Fibroblast of lung (primary cell): ENCODE results near the gene OLFML1. TPM values are rescaled to one million over a fixed set of nuclear protein-coding genes. Genes with fewer than 3 reads are reported as not detected.

ENCODE experiments used
- DNase-seq, 2 donors: peaks; one replicate each; pipeline versions ENCODE4 v3.0.0 to v3.0.0-alpha.2; 2010; ENCODE audit warnings: low read depth in 2 of 2
- H2AFZ ChIP-seq: 2 replicates; pipeline ENCODE4 v1.5.1; 2012; ENCODE audit warnings: low read length, control low read depth, inconsistent platforms
- H3K27ac ChIP-seq: 2 replicates; pipeline ENCODE4 v1.5.1; 2011; ENCODE audit warnings: low read length, control low read depth; ENCODE audit not compliant: insufficient read depth
- H3K27me3 ChIP-seq: 2 replicates; pipeline ENCODE4 v1.5.1; 2011; ENCODE audit warnings: mild to moderate bottlenecking, low read length; ENCODE audit not compliant: control insufficient read depth, insufficient read depth
- H3K36me3 ChIP-seq: 2 replicates; pipeline ENCODE4 v1.5.1; 2011; ENCODE audit warnings: low read length; ENCODE audit not compliant: control insufficient read depth, insufficient read depth
- H3K4me1 ChIP-seq: 2 replicates; pipeline ENCODE4 v1.5.1; 2011; ENCODE audit warnings: low read length; ENCODE audit not compliant: control insufficient read depth, insufficient read depth; ENCODE audit errors: extremely low read depth
- H3K4me2 ChIP-seq: 2 replicates; pipeline ENCODE4 v1.5.1; 2011; ENCODE audit warnings: low read length, control low read depth; ENCODE audit not compliant: insufficient read depth; ENCODE audit errors: extremely low read depth
- H3K4me3 ChIP-seq, 4 experiments: fragments of 200-600 bp in 1 of 4; sonication (generic) in 1 of 4; replicated peaks in 1 of 4; 2 replicates each; pipeline ENCODE4 v1.5.1; 2011 to 2016; ENCODE audit warnings: low read length in 4 of 4, low read depth in 3 of 4, mild to moderate bottlenecking in 3 of 4, control low read depth in 2 of 4, inconsistent platforms in 1 of 4, mixed read lengths in 1 of 4; ENCODE audit not compliant: insufficient read depth in 1 of 4; ENCODE audit errors: control extremely low read depth in 1 of 4
- H3K79me2 ChIP-seq: 2 replicates; pipeline ENCODE4 v1.5.1; 2012; ENCODE audit warnings: mild to moderate bottlenecking, low read length, inconsistent platforms; ENCODE audit not compliant: control insufficient read depth, insufficient read depth
- H3K9ac ChIP-seq: 2 replicates; pipeline ENCODE4 v1.5.1; 2011; ENCODE audit warnings: mild to moderate bottlenecking, low read length, control low read depth; ENCODE audit not compliant: insufficient read depth
- H3K9me3 ChIP-seq: 2 replicates; pipeline ENCODE4 v1.5.1; 2012; ENCODE audit warnings: low read depth, low read length; ENCODE audit not compliant: control insufficient read depth, insufficient read depth
- H4K20me1 ChIP-seq: 2 replicates; pipeline ENCODE4 v1.5.1; 2011; ENCODE audit warnings: low read length; ENCODE audit not compliant: control insufficient read depth, insufficient read depth; ENCODE audit errors: extremely low read depth
- CTCF ChIP-seq, 2 donors: IDR thresholded peaks in 1 of 2; conservative IDR thresholded peaks in 1 of 2; 1 replicate in 1 of 2; 2 replicates in 1 of 2; pipeline ENCODE4 v1.5.1; 2011 to 2012; ENCODE audit warnings: low read length in 2 of 2, control low read depth in 1 of 2, inconsistent platforms in 1 of 2, low read depth in 1 of 2, mild to moderate bottlenecking in 1 of 2
- EZH2 ChIP-seq: IDR thresholded peaks from 2 replicates; pipeline ENCODE4 v1.5.1; 2012; ENCODE audit warnings: low read length, control low read depth, mild to moderate bottlenecking; ENCODE audit errors: missing control alignments
- polyA plus RNA-seq, 2 donors: library from polyadenylated mRNA; depleted of rRNA in 1 of 2; stranded (reverse) in 1 of 2; unstranded in 1 of 2; fragments of >200 nt; gene quantifications; 2 replicates each; pipeline ENCODE4 v1.2.1, GENCODE V29; 2011 to 2012; ENCODE audit warnings: missing spikeins in 1 of 2
- total RNA-seq: library from RNA; depleted of rRNA; stranded (reverse); fragments of >200 nt; gene quantifications from 2 replicates; pipeline ENCODE4 v1.2.1, GENCODE V29; 2014

OLFML1 gene
- total and polyA plus RNA-seq, 2 donors (not counting 1 experiment from before 2014, with no cell fraction given), result 22.8 to 183 TPM

GRCh38 chr11:7490535-7490934, 5.2 kb downstream of the OLFML1 start:
- peak in 1 of 2 donors; percentile 45 for DNase-seq
- peaks cover 11% of the 10 kb centered on the region for H3K79me2 ChIP-seq
- TF ChIP-seq EZH2, result no peak
- TF ChIP-seq CTCF (conservative IDR thresholded peaks at IDR 0.05 in 1 of 2, IDR thresholded peaks at IDR 0.05 in 1 of 2; ENCODE audit: low read depth in 1 of 2, low read length in 2 of 2), result peak in 1 of 2 donors; percentile 6
- peaks cover 12% of the 10 kb centered on the region for H3K4me1 ChIP-seq
- H3K27ac ChIP-seq, result peak overlapping the region; percentile 66
- H4K20me1 ChIP-seq, result no peaks in the 10 kb centered on the region
- H3K4me2 ChIP-seq, result peak overlapping the region; percentile 59
- H3K36me3 ChIP-seq, result peaks cover 3% of the 10 kb centered on the region
- peak overlapping the region; percentile 10 for H2AFZ ChIP-seq
- H3K4me3 ChIP-seq, result no peak overlapping the region
- no peaks in the 10 kb centered on the region for H3K27me3 ChIP-seq
- H3K9me3 ChIP-seq, result no peaks in the 10 kb centered on the region
- H3K9ac ChIP-seq, result no peak overlapping the region

GRCh38 chr11:7492253-7492652, 6.9 kb downstream of the OLFML1 start:
- no peak for DNase-seq
- Histone ChIP-seq H3K4me2 (no peak overlapping the region), H3K36me3 (peaks cover 3% of the 10 kb centered on the region), H3K27me3 (no peaks in the 10 kb centered on the region), H3K4me3 (no peak overlapping the region), H3K9ac (no peak overlapping the region), H4K20me1 (no peaks in the 10 kb centered on the region), H3K9me3 (no peaks in the 10 kb centered on the region), H3K27ac (no peak overlapping the region), H3K4me1 (peaks cover 16% of the 10 kb centered on the region), H2AFZ (no peak overlapping the region), H3K79me2 (peaks cover 3% of the 10 kb centered on the region)
- TF ChIP-seq CTCF (conservative IDR thresholded peaks at IDR 0.05 in 1 of 2, IDR thresholded peaks at IDR 0.05 in 1 of 2; ENCODE audit: low read depth in 1 of 2, low read length in 2 of 2) (no peak), EZH2 (no peak)

- Histone ChIP-seq H3K9ac (no peak overlapping the region), H4K20me1 (no peaks in the 10 kb centered on the region), H3K9me3 (no peaks in the 10 kb centered on the region), H3K27me3 (no peaks in the 10 kb centered on the region), H3K4me3 (no peak overlapping the region), H2AFZ (no peak overlapping the region), H3K4me2 (no peak overlapping the region), H3K79me2 (no peaks in the 10 kb centered on the region), H3K36me3 (peaks cover 3% of the 10 kb centered on the region), H3K27ac (no peak overlapping the region), H3K4me1 (peaks cover 16% of the 10 kb centered on the region)
- TF ChIP-seq EZH2, result no peak
- TF ChIP-seq CTCF (conservative IDR thresholded peaks at IDR 0.05 in 1 of 2, IDR thresholded peaks at IDR 0.05 in 1 of 2; ENCODE audit: low read depth in 1 of 2, low read length in 2 of 2), result no peak
- DNase-seq, result no peak
Observed at GRCh38 chr11:7493670-7494069, 8.4 kb downstream of the OLFML1 start.
